GM23248 (cell line): ENCODE data around the gene CLDN22. TPM values are rescaled to one million over a fixed set of nuclear protein-coding genes. Genes with fewer than 3 reads are reported as not detected.

Experiments used
- DNase-seq: peaks from one replicate; pipeline ENCODE4 v3.0.0-alpha.2; 2015
- H2AFZ ChIP-seq: fragments of 200-600 bp; sonication (generic); 2 replicates; pipeline ENCODE4 v1.6.1; 2016; ENCODE audit warnings: antibody characterized with exemption
- H3F3A ChIP-seq: fragments of 200-600 bp; sonication (generic); 2 replicates; pipeline ENCODE4 v1.6.1; 2016; ENCODE audit warnings: mild to moderate bottlenecking, antibody characterized with exemption, mixed run types; ENCODE audit not compliant: insufficient read depth
- H3K27ac ChIP-seq: fragments of 200-600 bp; sonication (generic); 2 replicates; pipeline ENCODE4 v1.5.1; 2016; ENCODE audit warnings: mild to moderate bottlenecking
- H3K27me3 ChIP-seq: fragments of 200-600 bp; sonication (generic); replicated peaks from 2 replicates; pipeline ENCODE4 v1.6.1; 2016; ENCODE audit warnings: mild to moderate bottlenecking; ENCODE audit not compliant: insufficient read depth
- H3K36me3 ChIP-seq: fragments of 200-600 bp; sonication (generic); 2 replicates; pipeline ENCODE4 v1.6.1; 2016; ENCODE audit warnings: low read depth, mild to moderate bottlenecking
- H3K4me1 ChIP-seq: fragments of 200-600 bp; sonication (generic); 2 replicates; pipeline ENCODE4 v1.6.1; 2016; ENCODE audit warnings: mild to moderate bottlenecking; ENCODE audit not compliant: insufficient read depth
- H3K4me2 ChIP-seq: fragments of 200-600 bp; sonication (generic); one replicate; pipeline ENCODE4 v1.6.1; 2016; ENCODE audit warnings: mild to moderate bottlenecking; ENCODE audit not compliant: unreplicated experiment
- H3K4me3 ChIP-seq: fragments of 200-600 bp; sonication (generic); 2 replicates; pipeline ENCODE4 v1.5.1; 2016; ENCODE audit warnings: mild to moderate bottlenecking
- H3K79me2 ChIP-seq: fragments of 200-600 bp; sonication (generic); 2 replicates; pipeline ENCODE4 v1.6.1; 2016; ENCODE audit warnings: mild to moderate bottlenecking; ENCODE audit not compliant: insufficient read depth
- H3K9ac ChIP-seq: fragments of 200-600 bp; sonication (generic); 2 replicates; pipeline ENCODE4 v1.6.1; 2016; ENCODE audit warnings: mild to moderate bottlenecking
- H3K9me2 ChIP-seq: fragments of 200-600 bp; sonication (generic); 2 replicates; pipeline ENCODE4 v1.6.1; 2016; ENCODE audit warnings: mixed run types, mild to moderate bottlenecking, moderate library complexity; ENCODE audit not compliant: insufficient read depth
- H3K9me3 ChIP-seq: fragments of 200-600 bp; sonication (generic); one replicate; pipeline ENCODE4 v1.6.1; 2017; ENCODE audit warnings: low read depth
- H4K20me1 ChIP-seq: fragments of 200-600 bp; sonication (generic); 2 replicates; pipeline ENCODE4 v1.6.0; 2016; ENCODE audit not compliant: insufficient read depth
- EZH2 ChIP-seq: fragments of 200-600 bp; sonication (generic); IDR thresholded peaks from 2 replicates; pipeline ENCODE4 v1.6.1; 2018; ENCODE audit warnings: antibody characterized with exemption, mild to moderate bottlenecking; ENCODE audit not compliant: insufficient read depth, poor library complexity, severe bottlenecking
- EZH2phosphoT487 ChIP-seq: fragments of 200-600 bp; sonication (generic); IDR thresholded peaks from 2 replicates; pipeline ENCODE4 v1.6.1; 2018; ENCODE audit warnings: antibody characterized with exemption, moderate library complexity, mild to moderate bottlenecking, low read depth; ENCODE audit not compliant: insufficient read depth
- WGBS, 2 experiments: methylation state at CpG; one replicate each; pipeline ENCODE4 v1.1.6; 2015 to 2017; ENCODE audit warnings: low lambda C conversion rate in 2 of 2, low coverage in 1 of 2; ENCODE audit errors: missing lambda C conversion rate in 2 of 2; 5-methylcytosine and 5-hydroxymethylcytosine counted together
- in situ Hi-C: fragments of 300-500 bp; cut with MboI; formaldehyde crosslinking; loops from 2 replicates; pipeline ENCODE4 v1.15.0; 2020
- polyA plus RNA-seq: library from polyadenylated mRNA; unstranded; fragments of >200 nt; fragmentation: Nextera tagmentation; extraction: Ambion mirVana; gene quantifications from 2 replicates; pipeline ENCODE4 v1.2.1, GENCODE V29; 2016
- total RNA-seq: library from RNA; depleted of rRNA; stranded (reverse); fragments of >200 nt; shearing (Covaris generic); gene quantifications from 2 replicates; pipeline ENCODE4 v1.2.3, GENCODE V29; 2014

CLDN22 gene
- total and polyA plus RNA-seq, 2 experiments from 2014 or later = not detected

GRCh38 chr4:183323295-183323694, 3.2 kb upstream of the CLDN22 start:
- in situ Hi-C loops = no loop called here
- no peak overlapping the region for H3K27ac ChIP-seq
- TF ChIP-seq EZH2phosphoT487 (no peak), EZH2 (no peak)
- H3K79me2 ChIP-seq = no peaks in the 10 kb centered on the region
- no peak overlapping the region for H3K4me2 ChIP-seq
- no peaks in the 10 kb centered on the region for H3K9me3 ChIP-seq
- no peak overlapping the region for H3K9ac ChIP-seq
- DNase-seq = no peak
- no peak overlapping the region for H3K4me3 ChIP-seq
- 98 to 100% methylated on average over 6 of the region's 6 CpGs for WGBS, 2 experiments
- no peaks in the 10 kb centered on the region for H3K4me1 ChIP-seq
- H3F3A ChIP-seq = peaks cover 19% of the 10 kb centered on the region
- no peak overlapping the region for H2AFZ ChIP-seq
- H3K9me2 ChIP-seq = no peaks in the 10 kb centered on the region
- peaks cover 25% of the 10 kb centered on the region for H3K36me3 ChIP-seq
- H4K20me1 ChIP-seq = no peaks in the 10 kb centered on the region
- no peaks in the 10 kb centered on the region for H3K27me3 ChIP-seq

GRCh38 chr4:183322326-183322725, 2.2 kb upstream of the CLDN22 start, which contains the start of gene CLDN24:
CLDN24 (minus strand) TSS chr4:183322426; CDS start chr4:183322426, 0 bp downstream.
- in situ Hi-C loops = no loop called here
- H3K9me3 ChIP-seq = no peaks in the 10 kb centered on the region

GRCh38 chr4:183321516-183321915, 1.4 kb upstream of the CLDN22 start:
- no peak for DNase-seq
- H4K20me1 ChIP-seq = no peaks in the 10 kb centered on the region
- peaks cover 31% of the 10 kb centered on the region for H3K36me3 ChIP-seq
- peaks cover 17% of the 10 kb centered on the region for H3F3A ChIP-seq
- WGBS, 2 experiments = 98 to 99% methylated on average over 5 of the region's 5 CpGs
- H3K4me2 ChIP-seq = no peak overlapping the region
- H2AFZ ChIP-seq = no peak overlapping the region
- no peak overlapping the region for H3K4me3 ChIP-seq
- H3K27me3 ChIP-seq = no peaks in the 10 kb centered on the region
- H3K27ac ChIP-seq = no peak overlapping the region
- H3K9me3 ChIP-seq = no peaks in the 10 kb centered on the region
- H3K4me1 ChIP-seq = no peaks in the 10 kb centered on the region
- H3K9ac ChIP-seq = no peak overlapping the region
- no peaks in the 10 kb centered on the region for H3K9me2 ChIP-seq
- no peaks in the 10 kb centered on the region for H3K79me2 ChIP-seq
- in situ Hi-C loops = no loop called here
- no peak for TF ChIP-seq EZH2

More at GRCh38 chr4:183322326-183322725, 2.2 kb upstream of the CLDN22 start, which contains the start of gene CLDN24:
- H3F3A ChIP-seq = peaks cover 19% of the 10 kb centered on the region
- H3K4me1 ChIP-seq = no peaks in the 10 kb centered on the region
- no peak within 1 kb of the TSS for H3K4me3 ChIP-seq
- no peak within 1 kb of the TSS for H3K4me2 ChIP-seq
- 92 to 96% methylated on average over 5 of the region's 5 CpGs for WGBS, 2 experiments
- no peak for DNase-seq
- H3K9ac ChIP-seq = no peak within 1 kb of the TSS
- H4K20me1 ChIP-seq = no peaks in the 10 kb centered on the region
- no peak within 1 kb of the TSS for H3K27ac ChIP-seq
- no peaks in the 10 kb centered on the region for H3K9me2 ChIP-seq
- no peaks in the 10 kb centered on the region for H3K79me2 ChIP-seq
- no peak within 1 kb of the TSS for H2AFZ ChIP-seq
- H3K36me3 ChIP-seq = peaks cover 28% of the 10 kb centered on the region
- TF ChIP-seq EZH2 = no peak
- TF ChIP-seq EZH2phosphoT487 = no peak
- no peaks in the 10 kb centered on the region for H3K27me3 ChIP-seq

GRCh38 chr4:183321079-183321478, 1.0 kb upstream of the CLDN22 start:
- Histone ChIP-seq H3K27me3 (no peaks in the 10 kb centered on the region), H3K9ac (no peak overlapping the region), H3K4me3 (no peak overlapping the region), H3K9me3 (no peaks in the 10 kb centered on the region), H4K20me1 (no peaks in the 10 kb centered on the region), H3K4me2 (no peak overlapping the region), H3K36me3 (peaks cover 35% of the 10 kb centered on the region), H3K79me2 (no peaks in the 10 kb centered on the region), H3K4me1 (no peaks in the 10 kb centered on the region), H2AFZ (no peak overlapping the region), H3K9me2 (no peaks in the 10 kb centered on the region), H3K27ac (no peak overlapping the region), H3F3A (peaks cover 13% of the 10 kb centered on the region)
- WGBS, 2 experiments = 96 to 100% methylated on average over 2 of the region's 2 CpGs
- no peak for TF ChIP-seq EZH2
- no peak for TF ChIP-seq EZH2phosphoT487
- DNase-seq = no peak
- in situ Hi-C loops = no loop called here

- no peak for TF ChIP-seq EZH2phosphoT487
- TF ChIP-seq EZH2 = no peak
- Histone ChIP-seq H3K4me3 (no peak overlapping the region), H3K4me2 (no peak overlapping the region), H3F3A (peaks cover 7% of the 10 kb centered on the region; the same call in 1 of the 2 replicates), H3K27me3 (no peaks in the 10 kb centered on the region), H3K27ac (no peak overlapping the region), H3K9me2 (no peaks in the 10 kb centered on the region), H3K9ac (no peak overlapping the region), H3K4me1 (no peaks in the 10 kb centered on the region), H3K79me2 (no peaks in the 10 kb centered on the region), H3K36me3 (peaks cover 46% of the 10 kb centered on the region), H2AFZ (no peak overlapping the region), H4K20me1 (no peaks in the 10 kb centered on the region), H3K9me3 (no peaks in the 10 kb centered on the region)
- DNase-seq = no peak
- WGBS, 2 experiments = 92 to 94% methylated on average over 10 of the region's 10 CpGs
- in situ Hi-C loops = no loop called here
Observed at GRCh38 chr4:183318656-183319055, 1.4 kb downstream of the CLDN22 start.
